GM10847 (cell line): Measurements from ENCODE around the gene FAM118B.

Experiments
- POLR2A ChIP-seq: IDR thresholded peaks from 2 replicates; pipeline ENCODE4 v1.6.1; 2011; ENCODE audit not compliant: insufficient read length; ENCODE audit errors: extremely low read depth

Gene FAM118B

GRCh38 chr11:126277780-126278179 lies 66.2 kb downstream of the FAM118B start:
- no peak for TF ChIP-seq POLR2A

- TF ChIP-seq POLR2A: no peak
These were observed 67.6 kb downstream of the FAM118B start for GRCh38 chr11:126279191-126279590.

- no peak for TF ChIP-seq POLR2A
These were observed 69.0 kb downstream of the FAM118B start for GRCh38 chr11:126280595-126280994.

- TF ChIP-seq POLR2A: no peak
These were observed 69.7 kb downstream of the FAM118B start for GRCh38 chr11:126281245-126281644.

GRCh38 chr11:126281666-126282175 lies 70.1 kb downstream of the FAM118B start:
- no peak for TF ChIP-seq POLR2A

- TF ChIP-seq POLR2A: no peak
These were observed 70.8 kb downstream of the FAM118B start for GRCh38 chr11:126282361-126282735.

- TF ChIP-seq POLR2A: peak; percentile 50
These were observed 71.4 kb downstream of the FAM118B start, which contains the start of gene TIRAP for GRCh38 chr11:126282736-126283591. Gene TIRAP, plus strand, starts transcription at chr11:126283093. Its CDS starts 7,802 bp downstream, at chr11:126290895.

- no peak for TF ChIP-seq POLR2A
These were observed 73.2 kb downstream of the FAM118B start for GRCh38 chr11:126284829-126285228.

- TF ChIP-seq POLR2A: no peak
These were observed 76.7 kb downstream of the FAM118B start for GRCh38 chr11:126288237-126288636.

GRCh38 chr11:126290887-126291286 lies 79.3 kb downstream of the FAM118B start:
- no peak for TF ChIP-seq POLR2A

- TF ChIP-seq POLR2A: no peak
These were observed 82.1 kb downstream of the FAM118B start for GRCh38 chr11:126293726-126294125.

GRCh38 chr11:126297004-126297403 lies 85.4 kb downstream of the FAM118B start:
- TF ChIP-seq POLR2A: no peak

- TF ChIP-seq POLR2A: peak; percentile 98
These were observed 92.3 kb downstream of the FAM118B start, which contains the start of gene DCPS for GRCh38 chr11:126303623-126304456. Gene DCPS, plus strand, starts transcription at chr11:126304060. Its CDS starts 21 bp downstream, at chr11:126304081.

GRCh38 chr11:126304457-126305075 lies 93.0 kb downstream of the FAM118B start:
- TF ChIP-seq POLR2A: no peak

- TF ChIP-seq POLR2A: no peak
These were observed 94.1 kb downstream of the FAM118B start for GRCh38 chr11:126305699-126306098.
